Lower lobe of right lung (tissue), 2 donors: ENCODE measurements around the gene CEP70. TPM values are rescaled to one million over a fixed set of nuclear protein-coding genes. Genes with fewer than 3 reads are reported as not detected.

Source experiments
- ATAC-seq, 2 donors: fragments of 200-7000 bp; cut with Tn5 transposase; one replicate each; pipeline ENCODE4 v1.9.1; 2020 to 2022; ENCODE audit warnings: mild to moderate bottlenecking in 2 of 2, moderate library complexity in 2 of 2
- DNase-seq: peaks from one replicate; pipeline ENCODE4 v3.0.0-alpha.2; 2020
- H3K27ac ChIP-seq: fragments of 200-600 bp; one replicate; pipeline ENCODE4 v1.8.0; 2022
- H3K27me3 ChIP-seq: fragments of 200-600 bp; one replicate; pipeline ENCODE4 v1.8.0; 2022; ENCODE audit warnings: low read depth
- H3K36me3 ChIP-seq: fragments of 200-600 bp; one replicate; pipeline ENCODE4 v1.8.0; 2022; ENCODE audit warnings: mild to moderate bottlenecking
- H3K4me1 ChIP-seq: fragments of 200-600 bp; one replicate; pipeline ENCODE4 v1.8.0; 2022
- H3K4me3 ChIP-seq: fragments of 200-600 bp; one replicate; pipeline ENCODE4 v1.8.0; 2022; ENCODE audit warnings: mild to moderate bottlenecking
- H3K9me3 ChIP-seq: fragments of 200-600 bp; one replicate; pipeline ENCODE4 v1.8.0; 2022
- intact Hi-C: fragments of 100-400 bp; cut with DNase I; formaldehyde crosslinking; loops from one replicate; pipeline ENCODE4 v1.11.0; 2022
- total RNA-seq: library from RNA; stranded (reverse); fragmentation: NEBNext Ultra II Directional; extraction: Animal tissue kit (Norgen Biotek cat#: 25700); gene quantifications from one replicate; pipeline ENCODE4 v1.2.1, GENCODE V29; 2021
- TF ChIP-seq, protein P1 (sequence below): fragments of 200-600 bp; IDR thresholded peaks from one replicate; pipeline ENCODE4 v1.8.0; 2022; ENCODE audit warnings: antibody characterized with exemption, mild to moderate bottlenecking
- donor health status: DM: no; HTN: yes; CAD: no; lungs with severe emphysema.

Gene CEP70
- total RNA-seq, 1 donor from 2014 or later: 45.2 TPM

DNA sequence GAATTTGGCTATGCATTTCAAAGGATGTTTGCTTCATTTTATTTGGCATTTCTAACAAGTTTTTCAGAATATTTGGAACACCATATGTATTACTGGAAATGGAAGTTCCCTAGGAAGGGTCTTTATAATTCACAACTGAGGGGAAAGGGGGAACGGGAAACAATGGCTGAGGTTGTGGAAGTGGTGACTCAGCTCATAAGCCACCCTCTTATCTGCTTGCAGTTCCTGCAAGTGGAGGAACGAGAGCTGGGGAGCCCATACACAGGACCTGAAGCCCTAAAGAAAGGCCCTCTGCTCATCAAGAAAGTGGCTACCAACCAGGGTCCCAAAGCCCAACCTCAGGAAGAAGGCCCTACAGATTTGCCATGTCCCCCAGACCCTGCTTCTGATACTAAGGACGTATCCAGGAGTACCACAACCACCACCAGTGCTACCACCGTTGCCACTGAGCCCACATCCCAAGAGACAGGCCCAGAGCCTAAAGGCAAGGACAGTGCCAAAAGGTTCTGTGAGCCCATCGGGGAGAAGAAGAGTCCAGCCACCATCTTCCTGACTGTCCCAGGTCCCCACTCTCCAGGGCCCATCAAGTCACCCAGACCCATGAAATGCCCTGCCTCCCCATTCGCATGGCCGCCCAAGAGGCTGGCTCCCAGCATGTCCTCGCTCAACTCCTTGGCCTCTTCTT is 121.8 kb downstream of the CEP70 start:
- intact Hi-C loops: no loop called here
- no peaks in the 10 kb centered on the region for H3K27me3 ChIP-seq
- H3K4me3 ChIP-seq: no peak overlapping the region
- DNase-seq (peak; percentile 19), ATAC-seq (no peak)
- H3K36me3 ChIP-seq: peaks cover 9% of the 10 kb centered on the region
- H3K4me1 ChIP-seq: peaks cover 16% of the 10 kb centered on the region
- H3K27ac ChIP-seq: no peak overlapping the region
- TF ChIP-seq, protein P1, sequence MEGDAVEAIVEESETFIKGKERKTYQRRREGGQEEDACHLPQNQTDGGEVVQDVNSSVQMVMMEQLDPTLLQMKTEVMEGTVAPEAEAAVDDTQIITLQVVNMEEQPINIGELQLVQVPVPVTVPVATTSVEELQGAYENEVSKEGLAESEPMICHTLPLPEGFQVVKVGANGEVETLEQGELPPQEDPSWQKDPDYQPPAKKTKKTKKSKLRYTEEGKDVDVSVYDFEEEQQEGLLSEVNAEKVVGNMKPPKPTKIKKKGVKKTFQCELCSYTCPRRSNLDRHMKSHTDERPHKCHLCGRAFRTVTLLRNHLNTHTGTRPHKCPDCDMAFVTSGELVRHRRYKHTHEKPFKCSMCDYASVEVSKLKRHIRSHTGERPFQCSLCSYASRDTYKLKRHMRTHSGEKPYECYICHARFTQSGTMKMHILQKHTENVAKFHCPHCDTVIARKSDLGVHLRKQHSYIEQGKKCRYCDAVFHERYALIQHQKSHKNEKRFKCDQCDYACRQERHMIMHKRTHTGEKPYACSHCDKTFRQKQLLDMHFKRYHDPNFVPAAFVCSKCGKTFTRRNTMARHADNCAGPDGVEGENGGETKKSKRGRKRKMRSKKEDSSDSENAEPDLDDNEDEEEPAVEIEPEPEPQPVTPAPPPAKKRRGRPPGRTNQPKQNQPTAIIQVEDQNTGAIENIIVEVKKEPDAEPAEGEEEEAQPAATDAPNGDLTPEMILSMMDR: no peak
- H3K9me3 ChIP-seq: no peaks in the 10 kb centered on the region

GRCh38 chr3:138471481-138471880 is 122.6 kb downstream of the CEP70 start:
- H3K4me1 ChIP-seq: peaks cover 12% of the 10 kb centered on the region
- H3K36me3 ChIP-seq: peaks cover 9% of the 10 kb centered on the region
- intact Hi-C loops: no loop called here
- no peak overlapping the region for H3K27ac ChIP-seq
- DNase-seq (no peak), ATAC-seq (no peak)
- no peaks in the 10 kb centered on the region for H3K27me3 ChIP-seq
- H3K9me3 ChIP-seq: no peaks in the 10 kb centered on the region
- H3K4me3 ChIP-seq: no peak overlapping the region
- TF ChIP-seq, protein P1: no peak

DNA sequence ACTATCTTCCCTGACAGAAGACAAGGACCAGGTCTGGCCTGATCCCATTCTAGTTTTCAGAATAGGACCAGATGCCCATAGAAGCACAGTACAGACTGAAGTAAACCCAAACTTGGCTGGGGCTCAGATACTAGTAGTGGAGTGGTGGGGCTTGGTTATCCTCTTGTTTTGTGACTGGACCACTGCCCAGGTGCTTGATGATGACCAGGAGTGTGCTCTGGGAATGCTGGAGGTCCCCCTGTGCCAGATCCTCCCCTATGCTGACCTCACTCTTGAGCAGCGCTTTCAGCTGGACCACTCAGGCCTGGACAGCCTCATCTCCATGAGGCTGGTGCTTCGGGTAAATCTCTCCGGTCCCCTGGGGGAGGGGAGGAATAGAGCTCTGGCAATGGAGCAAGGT is 123.4 kb downstream of the CEP70 start:
- H3K9me3 ChIP-seq: no peaks in the 10 kb centered on the region
- TF ChIP-seq, protein P1: no peak
- intact Hi-C loops: no loop called here
- peak overlapping the region; percentile 0 for H3K27ac ChIP-seq
- DNase-seq (peak; percentile 56), ATAC-seq (peak; percentile 51 to 55)
- no peaks in the 10 kb centered on the region for H3K27me3 ChIP-seq
- H3K4me3 ChIP-seq: no peak overlapping the region
- peaks cover 9% of the 10 kb centered on the region for H3K36me3 ChIP-seq
- peaks cover 12% of the 10 kb centered on the region for H3K4me1 ChIP-seq

- TF ChIP-seq, protein P1: no peak
- Histone ChIP-seq H3K36me3 (peaks cover 16% of the 10 kb centered on the region), H3K9me3 (no peaks in the 10 kb centered on the region), H3K27me3 (no peaks in the 10 kb centered on the region), H3K27ac (peak overlapping the region; percentile 65), H3K4me1 (peaks cover 12% of the 10 kb centered on the region), H3K4me3 (no peak overlapping the region)
- intact Hi-C loops: no loop called here
- peak; percentile 80 to 88 for ATAC-seq
- DNase-seq: peak; percentile 71
Observed at GRCh38 chr3:138469874-138470273, 124.2 kb downstream of the CEP70 start.

DNA sequence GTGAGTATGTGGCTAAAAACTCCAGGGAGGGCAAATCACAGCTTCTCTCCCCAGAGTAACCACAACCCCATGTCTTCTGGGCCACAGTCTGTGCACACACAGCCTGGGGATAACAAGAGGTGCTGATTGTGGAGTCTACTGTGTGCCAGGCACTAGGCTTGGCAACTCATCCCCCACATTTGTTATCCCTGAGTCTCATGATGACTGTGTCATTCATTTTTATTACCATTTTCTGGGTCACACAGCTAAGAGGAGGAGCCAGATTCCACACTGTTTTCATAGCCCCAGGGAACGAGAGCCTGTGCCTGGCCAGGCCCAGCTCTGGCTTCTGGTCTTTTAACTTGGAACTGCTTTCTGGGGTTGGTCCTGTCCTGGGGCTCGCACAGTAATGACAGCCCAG is 125.2 kb downstream of the CEP70 start:
- ATAC-seq (no peak), DNase-seq (peak; percentile 6)
- no peaks in the 10 kb centered on the region for H3K27me3 ChIP-seq
- H3K9me3 ChIP-seq: no peaks in the 10 kb centered on the region
- H3K4me3 ChIP-seq: no peak overlapping the region
- intact Hi-C loops: no loop called here
- TF ChIP-seq, protein P1: no peak
- H3K4me1 ChIP-seq: peaks cover 12% of the 10 kb centered on the region
- peaks cover 24% of the 10 kb centered on the region for H3K36me3 ChIP-seq
- peak overlapping the region; percentile 65 for H3K27ac ChIP-seq
